ENCODE results near the gene TMEM52.
"Not testable (repeated sequence)": the region's sequence is repeated elsewhere in the genome, so short reads cannot be mapped to it uniquely, and the experiment has no call there.

TMEM52 gene

GRCh38 chr1:1946540-1946939, 27.5 kb upstream of the TMEM52 start:
- DNase-seq (ENCODE audit: low read depth in 2 of 2), result no peak

GRCh38 chr1:1945782-1946393, 26.8 kb upstream of the TMEM52 start:
- DNase-seq (ENCODE audit: low read depth in 2 of 2), result no peak

- DNase-seq (ENCODE audit: low read depth in 2 of 2), result peak; percentile 28 to 41
Observed at GRCh38 chr1:1943834-1944570, 24.9 kb upstream of the TMEM52 start.

- DNase-seq (ENCODE audit: low read depth in 2 of 2), result no peak
Observed at GRCh38 chr1:1942753-1943656, 23.9 kb upstream of the TMEM52 start.

- no peak for DNase-seq (ENCODE audit: low read depth in 2 of 2)
Observed at GRCh38 chr1:1941868-1942752, 23.0 kb upstream of the TMEM52 start.

GRCh38 chr1:1941211-1941841, 22.2 kb upstream of the TMEM52 start:
- no peak for DNase-seq (ENCODE audit: low read depth in 2 of 2)

GRCh38 chr1:1940123-1940425, 21.0 kb upstream of the TMEM52 start:
- no peak for DNase-seq (ENCODE audit: low read depth in 2 of 2)

- no peak for DNase-seq (ENCODE audit: low read depth in 2 of 2)
Observed at GRCh38 chr1:1939296-1940122, 20.4 kb upstream of the TMEM52 start.

- no peak for DNase-seq (ENCODE audit: low read depth in 2 of 2)
Observed at GRCh38 chr1:1938613-1939295, 19.7 kb upstream of the TMEM52 start.

GRCh38 chr1:1938276-1938573, 19.1 kb upstream of the TMEM52 start:
- no peak for DNase-seq (ENCODE audit: low read depth in 2 of 2)

GRCh38 chr1:1937549-1938275, 18.6 kb upstream of the TMEM52 start:
- DNase-seq (ENCODE audit: low read depth in 2 of 2), result no peak

GRCh38 chr1:1937061-1937460, 18.0 kb upstream of the TMEM52 start:
- no peak for DNase-seq (ENCODE audit: low read depth in 2 of 2)

- not testable (repeated sequence) for DNase-seq (ENCODE audit: low read depth in 2 of 2)
Observed at GRCh38 chr1:1934848-1935247, 15.8 kb upstream of the TMEM52 start.

- no peak for DNase-seq (ENCODE audit: low read depth in 2 of 2)
Observed at GRCh38 chr1:1929639-1930545, 10.8 kb upstream of the TMEM52 start.

GRCh38 chr1:1929102-1929638, 10.1 kb upstream of the TMEM52 start:
- no peak for DNase-seq (ENCODE audit: low read depth in 2 of 2)

- DNase-seq (ENCODE audit: low read depth in 2 of 2), result no peak
Observed at GRCh38 chr1:1928231-1929101, 9.4 kb upstream of the TMEM52 start.

- DNase-seq (ENCODE audit: low read depth in 2 of 2), result no peak
Observed at GRCh38 chr1:1927751-1928150, 8.7 kb upstream of the TMEM52 start.

Measured in activated CD4-positive, alpha-beta T cell treated with anti-CD3 and anti-CD28 coated beads for 24 hours (primary cell).